Sigmoid colon (tissue), 7 donors: ENCODE data around the gene SRRM3. TPM values are rescaled to one million over a fixed set of nuclear protein-coding genes. Genes with fewer than 3 reads are reported as not detected.

Source experiments
- DNase-seq: peaks from one replicate; pipeline ENCODE4 v3.0.0-alpha.2; 2019
- H3K27ac ChIP-seq, 4 donors: fragments of 200-600 bp; sonication (generic); one replicate each; pipeline ENCODE4 v1.5.1; 2016 to 2019; ENCODE audit warnings: mild to moderate bottlenecking in 1 of 4
- H3K27me3 ChIP-seq, 3 donors: fragments of 200-600 bp; sonication (generic); one replicate each; pipeline ENCODE4 v1.5.1; 2019; ENCODE audit warnings: mild to moderate bottlenecking in 1 of 3
- H3K36me3 ChIP-seq, 4 donors: fragments of 200-600 bp; sonication (generic); one replicate each; pipeline ENCODE4 v1.5.1; 2016 to 2019
- H3K4me1 ChIP-seq, 4 donors: fragments of 200-600 bp; sonication (generic); one replicate each; pipeline ENCODE4 v1.5.1; 2017 to 2019
- H3K4me3 ChIP-seq, 4 donors: fragments of 200-600 bp; sonication (generic); one replicate each; pipeline ENCODE4 v1.5.1; 2017 to 2019; ENCODE audit warnings: mild to moderate bottlenecking in 2 of 4, moderate library complexity in 1 of 4
- H3K9me3 ChIP-seq, 4 donors: fragments of 200-600 bp in 3 of 4; sonication (generic) in 3 of 4; one replicate each; pipeline versions ENCODE4 v1.5.1 to v1.6.1; 2013 to 2019
- CTCF ChIP-seq, 4 experiments: fragments of 450-650 bp in 3 of 4; fragments of 200-600 bp in 1 of 4; IDR thresholded peaks; one replicate each; pipeline ENCODE4 v1.5.1; 2016 to 2019; ENCODE audit warnings: antibody characterized with exemption in 4 of 4, mild to moderate bottlenecking in 3 of 4, moderate library complexity in 2 of 4
- EP300 ChIP-seq, 4 donors: sonication (generic); formaldehyde crosslinking; IDR thresholded peaks; one replicate each; pipeline ENCODE4 v1.6.1; 2017; ENCODE audit warnings: antibody characterized with exemption in 4 of 4
- POLR2A ChIP-seq, 2 donors: fragments of 450-650 bp; IDR thresholded peaks; one replicate each; pipeline ENCODE4 v1.6.1; 2016; ENCODE audit warnings: antibody characterized with exemption in 2 of 2, mild to moderate bottlenecking in 2 of 2, moderate library complexity in 2 of 2
- POLR2AphosphoS5 ChIP-seq, 4 donors: sonication (generic); formaldehyde crosslinking; IDR thresholded peaks; one replicate each; pipeline ENCODE4 v1.6.1; 2017; ENCODE audit warnings: antibody characterized with exemption in 4 of 4
- WGBS, 2 donors: extraction: QIAGEN DNeasy Blood & Tissue Kit; methylation state at CpG; one replicate each; pipeline ENCODE4 v1.1.7; 2013; 5-methylcytosine and 5-hydroxymethylcytosine counted together
- intact Hi-C: fragments of 100-400 bp; cut with DNase I; formaldehyde crosslinking; loops from one replicate; pipeline ENCODE4 v1.15.1; 2023
- polyA plus RNA-seq, 3 donors: library from polyadenylated mRNA; stranded (reverse); fragments of 200-250 nt; gene quantifications; one replicate each; pipeline ENCODE4 v1.2.3, GENCODE V29; 2013
- total RNA-seq, 4 donors: library from RNA; depleted of rRNA; stranded (reverse); fragments of >200 nt; gene quantifications; one replicate each; pipeline ENCODE4 v1.1.0, GENCODE V29; 2016
- donor health status: healthy with polysubstance abuse.
- donor health status: Bipolar disorder and iron deficiency.
- donor health status: healthy.

SRRM3 gene
- total and polyA plus RNA-seq, 7 donors = 1.4 to 16.1 (median 2.2) TPM

DNA sequence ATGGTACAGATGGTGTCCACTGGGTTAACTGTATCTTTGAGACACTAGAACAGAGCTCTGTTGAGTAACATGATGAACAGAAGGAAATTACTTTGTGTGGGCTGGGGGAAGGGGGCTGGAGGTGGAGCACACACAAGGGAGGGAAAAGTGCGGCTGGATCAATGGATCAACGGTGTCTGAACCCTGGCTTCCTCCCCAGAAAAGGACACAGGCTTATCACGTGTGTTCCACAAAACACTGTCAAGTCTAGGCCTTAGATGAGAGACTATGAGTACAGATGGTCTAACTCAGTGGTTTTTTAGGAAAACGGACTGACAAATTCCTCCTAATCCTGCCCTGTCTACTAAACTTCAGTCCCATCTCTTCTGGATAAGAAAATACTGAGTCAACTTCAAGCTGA is 128.6 kb downstream of the SRRM3 start:
- intact Hi-C loops = no loop called here
- no peaks in the 10 kb centered on the region for H3K27me3 ChIP-seq
- no peak overlapping the region for H3K27ac ChIP-seq
- no peak for TF ChIP-seq POLR2A (IDR thresholded peaks at IDR 0.05)
- no peak for TF ChIP-seq POLR2AphosphoS5 (IDR thresholded peaks at IDR 0.05)
- TF ChIP-seq CTCF (IDR thresholded peaks at IDR 0.05) = no peak
- no peak for TF ChIP-seq EP300 (IDR thresholded peaks at IDR 0.05)
- H3K9me3 ChIP-seq = no peaks in the 10 kb centered on the region
- H3K36me3 ChIP-seq = peaks cover 0 to 44% (median 16%) of the 10 kb centered on the region in 4 donors
- DNase-seq = peak; percentile 57
- WGBS, 2 donors = 83 to 85% methylated on average over 4 of the region's 4 CpGs
- peaks cover 0 to 62% (median 35%) of the 10 kb centered on the region in 4 donors for H3K4me1 ChIP-seq
- no peak overlapping the region for H3K4me3 ChIP-seq

- 82 to 92% methylated on average over 5 of the region's 5 CpGs for WGBS, 2 donors
- peaks cover 0 to 65% (median 38%) of the 10 kb centered on the region in 4 donors for H3K4me1 ChIP-seq
- H3K4me3 ChIP-seq = no peak overlapping the region
- H3K27me3 ChIP-seq = no peaks in the 10 kb centered on the region
- DNase-seq = peak; percentile 33
- intact Hi-C loops = no loop called here
- H3K36me3 ChIP-seq = peaks cover 0 to 42% (median 16%) of the 10 kb centered on the region in 4 donors
- TF ChIP-seq EP300 (IDR thresholded peaks at IDR 0.05) = no peak
- TF ChIP-seq POLR2AphosphoS5 (IDR thresholded peaks at IDR 0.05) = no peak
- TF ChIP-seq POLR2A (IDR thresholded peaks at IDR 0.05) = no peak
- TF ChIP-seq CTCF (IDR thresholded peaks at IDR 0.05) = no peak
- H3K27ac ChIP-seq = no peak overlapping the region
- no peaks in the 10 kb centered on the region for H3K9me3 ChIP-seq
Observed at GRCh38 chr7:76330673-76331072, 129.0 kb downstream of the SRRM3 start.

DNA sequence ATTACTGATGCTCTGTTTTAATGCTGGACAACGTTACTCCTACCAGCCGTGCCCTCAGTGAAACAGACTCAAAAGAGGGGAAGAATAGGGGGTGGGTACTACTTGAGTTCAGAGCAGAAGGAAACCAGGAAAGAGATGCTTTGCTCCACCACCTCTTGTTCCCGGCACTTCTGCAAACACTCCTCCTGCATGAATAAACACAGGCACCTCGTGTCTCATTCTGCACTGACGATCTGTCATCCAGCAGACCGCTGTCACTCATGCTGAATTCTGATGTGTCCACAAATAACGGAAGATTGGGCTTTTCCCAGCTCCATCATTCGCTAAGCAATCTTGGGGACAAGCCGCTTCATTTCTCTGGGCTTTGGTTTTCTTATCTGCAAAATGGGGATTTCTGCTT is 130.4 kb downstream of the SRRM3 start:
- WGBS, 2 donors = 53 to 66% methylated on average over 9 of the region's 9 CpGs
- TF ChIP-seq CTCF (IDR thresholded peaks at IDR 0.05) (no peak), POLR2A (IDR thresholded peaks at IDR 0.05) (no peak), EP300 (IDR thresholded peaks at IDR 0.05) (no peak), POLR2AphosphoS5 (IDR thresholded peaks at IDR 0.05) (no peak)
- H3K36me3 ChIP-seq = peaks cover 0 to 32% (median 14%) of the 10 kb centered on the region in 4 donors
- H3K4me1 ChIP-seq = peaks cover 0 to 60% (median 38%) of the 10 kb centered on the region in 4 donors
- no peaks in the 10 kb centered on the region for H3K9me3 ChIP-seq
- no peak overlapping the region for H3K4me3 ChIP-seq
- H3K27me3 ChIP-seq = no peaks in the 10 kb centered on the region
- no peak overlapping the region for H3K27ac ChIP-seq
- peak; percentile 22 for DNase-seq
- intact Hi-C loops = no loop called here

GRCh38 chr7:76333511-76334101 is 131.9 kb downstream of the SRRM3 start:
- Histone ChIP-seq H3K4me1 (peaks cover 0 to 68% (median 48%) of the 10 kb centered on the region in 4 donors), H3K36me3 (peaks cover 0 to 23% (median 11%) of the 10 kb centered on the region in 4 donors), H3K4me3 (no peak overlapping the region), H3K27me3 (no peaks in the 10 kb centered on the region), H3K27ac (peak overlapping the region; percentile 35 to 72 (median 56)), H3K9me3 (no peaks in the 10 kb centered on the region)
- 82 to 86% methylated on average over 14 of the region's 14 CpGs for WGBS, 2 donors
- DNase-seq = peak; percentile 77
- TF ChIP-seq EP300 (IDR thresholded peaks at IDR 0.05) (no peak), CTCF (IDR thresholded peaks at IDR 0.05) (no peak), POLR2A (IDR thresholded peaks at IDR 0.05) (no peak), POLR2AphosphoS5 (IDR thresholded peaks at IDR 0.05) (peak; percentile 14 to 56 (median 27))
- intact Hi-C loops = no loop called here
